MM.1S (cell line): ENCODE measurements around the gene PADI4.

Source experiments
- DNase-seq: peaks from one replicate; pipeline ENCODE4 v3.0.0-alpha.2; 2015
- H2AFZ ChIP-seq: fragments of 300-600 bp; sonication (generic); 2 replicates; pipeline ENCODE4 v1.6.0; 2016; ENCODE audit warnings: antibody characterized with exemption, low read length
- H3F3A ChIP-seq: fragments of 300-600 bp; sonication (generic); 2 replicates; pipeline ENCODE4 v1.6.1; 2016; ENCODE audit warnings: mild to moderate bottlenecking, antibody characterized with exemption, low read length, moderate library complexity, mixed read lengths; ENCODE audit not compliant: insufficient read depth
- H3K27ac ChIP-seq: fragments of 300-600 bp; sonication (generic); 2 replicates; pipeline ENCODE4 v1.5.1; 2016; ENCODE audit warnings: mild to moderate bottlenecking, low read length
- H3K27me3 ChIP-seq: fragments of 300-600 bp; sonication (generic); replicated peaks from 2 replicates; pipeline ENCODE4 v1.6.0; 2016; ENCODE audit warnings: low read length; ENCODE audit not compliant: insufficient read depth
- H3K36me3 ChIP-seq: fragments of 300-600 bp; sonication (generic); replicated peaks from 2 replicates; pipeline ENCODE4 v1.6.1; 2016; ENCODE audit warnings: mild to moderate bottlenecking, low read length, mixed read lengths; ENCODE audit not compliant: insufficient read depth
- H3K4me1 ChIP-seq: fragments of 300-600 bp; sonication (generic); 2 replicates; pipeline ENCODE4 v1.6.1; 2016; ENCODE audit warnings: low read length, mixed read lengths
- H3K4me2 ChIP-seq: fragments of 300-600 bp; sonication (generic); 2 replicates; pipeline ENCODE4 v1.6.0; 2016; ENCODE audit warnings: low read depth, low read length
- H3K4me3 ChIP-seq: fragments of 300-600 bp; sonication (generic); 2 replicates; pipeline ENCODE4 v1.5.1; 2016; ENCODE audit warnings: low read length, mixed read lengths
- H3K79me2 ChIP-seq: fragments of 300-600 bp; sonication (generic); 2 replicates; pipeline ENCODE4 v1.6.1; 2016; ENCODE audit warnings: mixed run types, low read length, mixed read lengths
- H3K9ac ChIP-seq: fragments of 300-600 bp; sonication (generic); 2 replicates; pipeline ENCODE4 v1.6.1; 2016; ENCODE audit warnings: low read length, mixed read lengths
- H3K9me2 ChIP-seq: fragments of 300-600 bp; sonication (generic); replicated peaks from 2 replicates; pipeline ENCODE4 v1.6.1; 2016; ENCODE audit warnings: mild to moderate bottlenecking, low read length, mixed read lengths; ENCODE audit not compliant: insufficient read depth
- H3K9me3 ChIP-seq: fragments of 300-600 bp; sonication (generic); replicated peaks from 2 replicates; pipeline ENCODE4 v1.6.1; 2016; ENCODE audit warnings: mild to moderate bottlenecking, low read length, mixed read lengths; ENCODE audit not compliant: insufficient read depth
- H4K20me1 ChIP-seq: fragments of 300-600 bp; sonication (generic); 2 replicates; pipeline ENCODE4 v1.6.1; 2016; ENCODE audit warnings: mild to moderate bottlenecking, low read length, moderate library complexity, mixed read lengths; ENCODE audit not compliant: insufficient read depth
- EZH2 ChIP-seq: fragments of 300-600 bp; sonication (generic); optimal IDR thresholded peaks from 2 replicates; pipeline ENCODE3; 2017; ENCODE audit warnings: low read depth, mild to moderate bottlenecking, antibody characterized with exemption, low read length, mixed read lengths
- EZH2phosphoT487 ChIP-seq: fragments of 300-600 bp; sonication (generic); IDR thresholded peaks from 2 replicates; pipeline ENCODE4 v1.6.1; 2018; ENCODE audit warnings: antibody characterized with exemption, low read length
- TF ChIP-seq, protein P1 (sequence below): fragments of 300-600 bp; sonication (generic); IDR thresholded peaks from 2 replicates; pipeline ENCODE4 v1.5.1; 2016; ENCODE audit warnings: antibody characterized with exemption, low read length, mixed read lengths

PADI4 gene

DNA sequence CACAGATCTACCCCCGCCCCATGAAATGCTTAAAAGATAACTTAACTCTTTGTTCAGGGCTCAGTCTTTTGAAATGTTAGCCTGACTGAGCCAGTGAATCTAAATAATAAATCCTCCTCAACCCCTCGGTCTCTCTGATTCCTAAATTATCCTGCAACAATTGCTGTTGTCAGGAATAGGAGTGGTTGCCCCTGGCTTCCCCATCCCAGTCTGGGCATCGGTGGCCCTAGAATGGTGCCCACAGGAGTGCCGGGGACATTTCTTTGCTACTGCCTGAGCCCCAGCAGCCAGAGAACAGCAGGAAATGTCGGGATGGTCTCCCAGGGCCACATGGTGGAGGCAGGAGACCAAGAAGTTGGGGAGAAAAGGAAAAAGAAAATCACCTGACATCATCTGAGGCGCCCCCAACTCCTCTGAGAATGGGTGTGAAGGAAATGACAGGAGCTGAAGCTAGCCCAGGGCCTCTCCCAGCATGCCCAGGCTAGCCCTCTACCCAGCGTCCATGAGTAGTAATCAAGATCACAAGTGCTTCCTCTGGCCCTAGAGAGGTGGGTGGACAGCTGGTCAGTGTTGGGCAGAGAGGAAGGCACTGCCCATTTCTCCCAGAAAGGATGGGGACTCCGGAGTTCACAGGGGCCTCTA lies 1.6 kb downstream of the PADI4 start:
- Histone ChIP-seq H3K4me1 (no peaks in the 10 kb centered on the region), H3K79me2 (no peaks in the 10 kb centered on the region), H3K9me2 (no peaks in the 10 kb centered on the region), H3K27me3 (peaks cover 89% of the 10 kb centered on the region), H3K4me2 (no peak overlapping the region), H3K36me3 (no peaks in the 10 kb centered on the region), H3K4me3 (no peak overlapping the region), H3K9ac (no peak overlapping the region), H3K27ac (no peak overlapping the region), H3F3A (no peaks in the 10 kb centered on the region), H3K9me3 (no peaks in the 10 kb centered on the region), H4K20me1 (no peaks in the 10 kb centered on the region), H2AFZ (no peak overlapping the region)
- TF ChIP-seq EZH2 (no peak), EZH2phosphoT487 (no peak)
- TF ChIP-seq, protein P1, sequence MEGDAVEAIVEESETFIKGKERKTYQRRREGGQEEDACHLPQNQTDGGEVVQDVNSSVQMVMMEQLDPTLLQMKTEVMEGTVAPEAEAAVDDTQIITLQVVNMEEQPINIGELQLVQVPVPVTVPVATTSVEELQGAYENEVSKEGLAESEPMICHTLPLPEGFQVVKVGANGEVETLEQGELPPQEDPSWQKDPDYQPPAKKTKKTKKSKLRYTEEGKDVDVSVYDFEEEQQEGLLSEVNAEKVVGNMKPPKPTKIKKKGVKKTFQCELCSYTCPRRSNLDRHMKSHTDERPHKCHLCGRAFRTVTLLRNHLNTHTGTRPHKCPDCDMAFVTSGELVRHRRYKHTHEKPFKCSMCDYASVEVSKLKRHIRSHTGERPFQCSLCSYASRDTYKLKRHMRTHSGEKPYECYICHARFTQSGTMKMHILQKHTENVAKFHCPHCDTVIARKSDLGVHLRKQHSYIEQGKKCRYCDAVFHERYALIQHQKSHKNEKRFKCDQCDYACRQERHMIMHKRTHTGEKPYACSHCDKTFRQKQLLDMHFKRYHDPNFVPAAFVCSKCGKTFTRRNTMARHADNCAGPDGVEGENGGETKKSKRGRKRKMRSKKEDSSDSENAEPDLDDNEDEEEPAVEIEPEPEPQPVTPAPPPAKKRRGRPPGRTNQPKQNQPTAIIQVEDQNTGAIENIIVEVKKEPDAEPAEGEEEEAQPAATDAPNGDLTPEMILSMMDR = no peak
- DNase-seq = no peak

DNA sequence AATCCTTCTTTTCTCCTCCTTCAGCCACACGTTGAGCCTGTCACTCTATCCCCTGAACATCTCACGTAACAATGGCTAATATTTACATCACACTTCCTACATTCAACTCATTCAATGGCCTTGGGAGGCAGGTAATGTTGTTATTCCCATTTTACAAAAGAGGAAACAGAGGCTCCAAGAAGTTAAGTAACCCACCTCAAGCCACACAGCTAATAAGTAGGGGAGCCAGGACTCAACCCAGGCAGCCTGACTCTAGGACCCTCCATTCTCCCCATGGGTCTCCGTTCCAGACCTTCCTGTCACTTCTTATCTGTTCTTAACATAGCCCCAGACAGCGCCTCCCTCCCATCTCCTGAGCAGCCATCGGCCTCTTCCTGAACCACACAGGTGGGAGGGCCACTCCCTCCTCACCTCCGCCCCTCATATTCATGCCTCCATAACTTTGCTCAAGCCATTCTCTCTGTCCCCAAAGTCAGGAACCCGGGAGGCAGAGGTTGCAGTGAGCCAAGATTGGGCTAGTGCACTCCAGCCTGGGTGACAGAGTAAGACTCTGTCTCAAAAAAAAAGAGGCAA lies 2.2 kb downstream of the PADI4 start:
- peaks cover 89% of the 10 kb centered on the region for H3K27me3 ChIP-seq
- no peak overlapping the region for H3K4me3 ChIP-seq
- no peak overlapping the region for H2AFZ ChIP-seq
- no peak overlapping the region for H3K4me2 ChIP-seq
- no peak for DNase-seq
- no peaks in the 10 kb centered on the region for H3F3A ChIP-seq
- H3K9me2 ChIP-seq = no peaks in the 10 kb centered on the region
- no peak overlapping the region for H3K9ac ChIP-seq
- no peaks in the 10 kb centered on the region for H3K4me1 ChIP-seq
- H3K27ac ChIP-seq = no peak overlapping the region
- no peaks in the 10 kb centered on the region for H4K20me1 ChIP-seq
- no peaks in the 10 kb centered on the region for H3K36me3 ChIP-seq
- H3K9me3 ChIP-seq = no peaks in the 10 kb centered on the region
- no peaks in the 10 kb centered on the region for H3K79me2 ChIP-seq
- TF ChIP-seq, protein P1 = no peak
- TF ChIP-seq EZH2 (no peak), EZH2phosphoT487 (no peak)

GRCh38 chr1:17313530-17314309 lies 5.7 kb downstream of the PADI4 start:
- Histone ChIP-seq H3K4me3 (no peak overlapping the region), H3K79me2 (no peaks in the 10 kb centered on the region), H3K9me2 (no peaks in the 10 kb centered on the region), H3K27ac (no peak overlapping the region), H3K4me1 (no peaks in the 10 kb centered on the region), H3K9ac (no peak overlapping the region), H3K9me3 (no peaks in the 10 kb centered on the region), H3K36me3 (no peaks in the 10 kb centered on the region), H2AFZ (no peak overlapping the region), H3K27me3 (peaks cover 82% of the 10 kb centered on the region), H3K4me2 (no peak overlapping the region), H3F3A (no peaks in the 10 kb centered on the region), H4K20me1 (no peaks in the 10 kb centered on the region)
- DNase-seq = no peak
- TF ChIP-seq EZH2phosphoT487 (no peak), EZH2 (no peak)
- TF ChIP-seq, protein P1 = no peak
